Gastroesophageal sphincter (tissue), 3 donors: ENCODE results near the gene PLPP1.

Experiments used
- POLR2A ChIP-seq, 2 donors: fragments of 450-650 bp; IDR thresholded peaks; one replicate each; pipeline ENCODE4 v1.6.1; 2017; ENCODE audit warnings: antibody characterized with exemption in 2 of 2, mild to moderate bottlenecking in 2 of 2, moderate library complexity in 1 of 2
- POLR2AphosphoS5 ChIP-seq: sonication (generic); formaldehyde crosslinking; IDR thresholded peaks from one replicate; pipeline ENCODE4 v1.6.1; 2017; ENCODE audit warnings: antibody characterized with exemption
- TF ChIP-seq, protein P1 (sequence below), 4 experiments: fragments of 200-600 bp in 2 of 4; fragments of 450-650 bp in 2 of 4; sonication (generic) in 1 of 4; IDR thresholded peaks; one replicate each; pipeline ENCODE4 v1.5.1; 2017 to 2019; ENCODE audit warnings: antibody characterized with exemption in 4 of 4, mild to moderate bottlenecking in 2 of 4, moderate library complexity in 2 of 4

DNA sequence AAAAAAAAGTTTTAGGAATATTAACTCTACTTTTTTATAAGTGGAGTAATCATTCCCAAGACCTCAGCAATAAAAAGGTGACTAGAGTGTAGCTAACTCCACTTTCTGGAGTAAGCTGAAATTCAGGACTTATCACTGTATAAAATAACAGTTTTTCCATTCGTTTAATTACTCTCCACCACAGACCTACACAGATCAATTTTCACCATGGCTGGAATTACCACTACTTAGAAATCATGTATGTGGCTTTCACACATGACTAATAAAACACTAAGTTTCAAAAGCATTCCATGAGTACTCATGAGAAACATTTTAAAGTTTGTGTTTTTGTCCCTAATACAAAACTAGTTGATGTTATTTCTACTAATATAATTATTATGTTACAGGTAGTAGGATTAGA is 9.9 kb downstream of the PLPP1 start:
- TF ChIP-seq, protein P1, sequence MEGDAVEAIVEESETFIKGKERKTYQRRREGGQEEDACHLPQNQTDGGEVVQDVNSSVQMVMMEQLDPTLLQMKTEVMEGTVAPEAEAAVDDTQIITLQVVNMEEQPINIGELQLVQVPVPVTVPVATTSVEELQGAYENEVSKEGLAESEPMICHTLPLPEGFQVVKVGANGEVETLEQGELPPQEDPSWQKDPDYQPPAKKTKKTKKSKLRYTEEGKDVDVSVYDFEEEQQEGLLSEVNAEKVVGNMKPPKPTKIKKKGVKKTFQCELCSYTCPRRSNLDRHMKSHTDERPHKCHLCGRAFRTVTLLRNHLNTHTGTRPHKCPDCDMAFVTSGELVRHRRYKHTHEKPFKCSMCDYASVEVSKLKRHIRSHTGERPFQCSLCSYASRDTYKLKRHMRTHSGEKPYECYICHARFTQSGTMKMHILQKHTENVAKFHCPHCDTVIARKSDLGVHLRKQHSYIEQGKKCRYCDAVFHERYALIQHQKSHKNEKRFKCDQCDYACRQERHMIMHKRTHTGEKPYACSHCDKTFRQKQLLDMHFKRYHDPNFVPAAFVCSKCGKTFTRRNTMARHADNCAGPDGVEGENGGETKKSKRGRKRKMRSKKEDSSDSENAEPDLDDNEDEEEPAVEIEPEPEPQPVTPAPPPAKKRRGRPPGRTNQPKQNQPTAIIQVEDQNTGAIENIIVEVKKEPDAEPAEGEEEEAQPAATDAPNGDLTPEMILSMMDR (IDR thresholded peaks at IDR 0.05) = no peak
- TF ChIP-seq POLR2A (IDR thresholded peaks at IDR 0.05) (no peak), POLR2AphosphoS5 (no peak)
